ENCODE measurements around the gene ANKMY1. TPM values are rescaled to one million over a fixed set of nuclear protein-coding genes. Genes with fewer than 3 reads are reported as not detected.
A peak's percentile ranks its signal among the peaks of the same experiment; 100 is the strongest.

Gene ANKMY1
- total RNA-seq, 6 experiments from 2014 or later = 6.6 to 11.0 (median 9.0) TPM

DNA sequence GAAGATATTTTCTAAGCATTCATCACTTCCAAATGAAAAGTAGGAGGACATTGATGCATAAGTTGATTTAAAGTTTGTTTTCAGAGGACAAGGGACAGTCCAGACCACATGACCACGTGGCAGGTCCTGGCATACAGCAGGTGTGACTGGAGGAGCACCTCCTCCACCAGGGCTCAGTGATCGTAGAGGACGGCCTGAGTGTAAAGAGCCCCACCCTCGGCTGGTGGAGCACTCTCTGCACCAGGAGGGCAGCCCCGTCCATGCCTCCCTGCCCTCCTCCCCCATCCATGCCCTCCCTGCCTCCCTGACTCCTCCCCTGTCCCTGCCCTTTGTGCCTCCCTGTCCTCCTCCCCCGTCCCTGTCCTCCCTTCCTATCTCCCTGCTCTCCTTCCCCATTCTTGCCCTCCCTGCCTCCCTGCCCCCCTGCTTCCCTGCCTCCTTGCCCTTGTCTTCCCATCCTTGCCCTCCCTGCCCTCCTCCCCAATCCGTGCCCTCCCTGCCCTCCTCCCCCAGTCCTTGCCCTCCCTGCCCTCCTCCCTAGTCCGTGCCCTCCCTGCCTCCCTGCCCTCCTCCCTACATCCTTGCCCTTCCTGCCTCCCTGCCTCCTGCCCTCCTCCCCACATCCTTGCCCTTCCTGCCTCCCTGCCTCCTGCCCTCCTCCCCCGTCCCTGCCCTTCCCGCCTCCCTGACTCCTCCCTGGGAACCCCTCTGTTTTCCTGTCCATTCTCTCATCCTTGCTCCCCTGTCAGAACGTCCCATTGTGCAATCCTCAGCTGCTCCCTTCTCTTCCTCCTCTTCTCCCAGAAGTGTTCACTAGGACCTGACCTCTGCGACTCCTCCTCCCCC, 47.9 kb downstream of the ANKMY1 start:
- ATAC-seq = no peak
- no peak overlapping the region for H3K27ac ChIP-seq
- WGBS (ENCODE audit: insufficient coverage, low coverage, low lambda C conversion rate, missing lambda C conversion rate) = 70% methylated on average over 6 of the region's 12 CpGs
- H3K4me3 ChIP-seq = no peak overlapping the region
- TF ChIP-seq, protein P1, sequence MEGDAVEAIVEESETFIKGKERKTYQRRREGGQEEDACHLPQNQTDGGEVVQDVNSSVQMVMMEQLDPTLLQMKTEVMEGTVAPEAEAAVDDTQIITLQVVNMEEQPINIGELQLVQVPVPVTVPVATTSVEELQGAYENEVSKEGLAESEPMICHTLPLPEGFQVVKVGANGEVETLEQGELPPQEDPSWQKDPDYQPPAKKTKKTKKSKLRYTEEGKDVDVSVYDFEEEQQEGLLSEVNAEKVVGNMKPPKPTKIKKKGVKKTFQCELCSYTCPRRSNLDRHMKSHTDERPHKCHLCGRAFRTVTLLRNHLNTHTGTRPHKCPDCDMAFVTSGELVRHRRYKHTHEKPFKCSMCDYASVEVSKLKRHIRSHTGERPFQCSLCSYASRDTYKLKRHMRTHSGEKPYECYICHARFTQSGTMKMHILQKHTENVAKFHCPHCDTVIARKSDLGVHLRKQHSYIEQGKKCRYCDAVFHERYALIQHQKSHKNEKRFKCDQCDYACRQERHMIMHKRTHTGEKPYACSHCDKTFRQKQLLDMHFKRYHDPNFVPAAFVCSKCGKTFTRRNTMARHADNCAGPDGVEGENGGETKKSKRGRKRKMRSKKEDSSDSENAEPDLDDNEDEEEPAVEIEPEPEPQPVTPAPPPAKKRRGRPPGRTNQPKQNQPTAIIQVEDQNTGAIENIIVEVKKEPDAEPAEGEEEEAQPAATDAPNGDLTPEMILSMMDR (IDR thresholded peaks at IDR 0.05) = no peak
- TF ChIP-seq POLR2A (IDR thresholded peaks at IDR 0.05) = no peak
- intact Hi-C loops (cut with DNase I) = loop anchor here in 1 of 2 donors (10.0 kb wide), 1 partner anchor 315 kb away; the partner anchor contains the start of gene KIF1A
- no peaks in the 10 kb centered on the region for H3K27me3 ChIP-seq
- H3K9me3 ChIP-seq = no peaks in the 10 kb centered on the region
- peak in 1 of 3 donors; percentile 30 for DNase-seq
- no peaks in the 10 kb centered on the region for H3K36me3 ChIP-seq
- H3K4me1 ChIP-seq = no peaks in the 10 kb centered on the region

DNA sequence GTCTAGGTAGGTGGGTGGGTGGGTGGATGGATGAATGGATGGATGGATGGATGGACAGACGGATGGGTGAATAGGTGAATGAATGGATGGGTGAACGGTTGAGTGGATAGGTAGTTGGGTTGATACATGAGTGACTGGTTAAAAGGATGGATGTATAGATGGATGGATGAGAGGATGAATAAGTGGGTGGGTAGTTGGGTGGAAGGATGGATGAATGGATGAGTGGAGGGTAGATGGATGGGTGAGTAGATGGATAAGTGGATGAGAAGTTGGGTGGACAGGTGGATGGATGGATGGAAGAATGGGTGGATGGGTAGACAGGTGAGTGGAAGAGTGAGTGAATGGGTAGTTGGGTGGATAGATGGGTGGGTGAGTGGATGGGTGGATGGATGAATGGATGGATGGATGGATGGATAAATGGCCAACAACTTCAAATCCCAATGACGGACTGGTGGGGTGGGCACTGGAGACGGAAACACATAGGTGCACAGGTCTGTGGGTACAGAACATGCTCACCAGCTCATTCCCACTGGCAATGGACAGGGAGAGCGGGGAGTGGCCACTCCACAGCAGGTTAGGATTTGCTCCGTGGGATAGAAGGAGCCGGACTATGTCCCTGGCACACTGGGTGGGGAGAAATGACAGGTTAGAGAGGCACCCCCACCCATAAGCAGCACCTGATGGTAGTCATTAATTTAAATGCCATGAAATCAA, 48.8 kb downstream of the ANKMY1 start:
- 98% methylated on average over 7 of the region's 7 CpGs for whole genome bisulfite sequencing (ENCODE audit: insufficient coverage, low coverage, low lambda C conversion rate, missing lambda C conversion rate)
- H3K9me3 ChIP-seq = no peaks in the 10 kb centered on the region
- no peaks in the 10 kb centered on the region for H3K27me3 ChIP-seq
- TF ChIP-seq, protein P1 (IDR thresholded peaks at IDR 0.05) = no peak
- TF ChIP-seq POLR2A (IDR thresholded peaks at IDR 0.05) = no peak
- ATAC-seq (no peak), DNase-seq (peak in 1 of 3 donors; percentile 23)
- H3K27ac ChIP-seq = no peak overlapping the region
- intact Hi-C loops (cut with DNase I) = loop anchor here in 1 of 2 donors (10.0 kb wide), 1 partner anchor 316 kb away; the partner anchor contains the start of gene KIF1A
- H3K36me3 ChIP-seq = no peaks in the 10 kb centered on the region
- H3K4me3 ChIP-seq = no peak overlapping the region
- no peaks in the 10 kb centered on the region for H3K4me1 ChIP-seq

DNA sequence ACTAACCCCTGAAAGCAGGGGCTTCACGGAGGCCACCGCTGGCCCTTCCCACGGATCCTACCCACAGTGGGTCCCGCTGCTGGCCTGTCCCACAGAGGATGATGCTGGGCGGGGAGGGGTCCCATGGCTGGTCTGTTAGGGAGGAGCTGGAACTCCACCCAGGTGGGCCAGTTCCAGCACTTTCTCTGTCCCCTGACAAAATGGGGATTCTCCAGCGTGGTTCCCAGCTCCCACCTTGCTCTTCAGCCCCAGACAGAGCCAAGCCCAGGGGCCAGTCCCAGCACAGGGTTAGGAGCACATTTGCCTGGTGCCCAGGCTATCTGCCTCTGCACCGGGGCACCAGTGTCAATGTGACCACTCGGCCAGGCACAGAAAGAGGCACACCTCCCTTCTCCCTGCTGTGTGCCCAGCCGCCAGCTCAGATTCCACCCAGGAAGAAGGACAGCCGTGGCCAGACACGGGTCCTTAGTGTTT, 50.0 kb downstream of the ANKMY1 start:
- no peak for ATAC-seq
- H3K4me3 ChIP-seq = no peak overlapping the region
- 100% methylated on average over 1 of the region's 11 CpGs for WGBS (ENCODE audit: insufficient coverage, low coverage, low lambda C conversion rate, missing lambda C conversion rate)
- H3K4me1 ChIP-seq = no peaks in the 10 kb centered on the region
- H3K27ac ChIP-seq = no peak overlapping the region
- H3K36me3 ChIP-seq = no peaks in the 10 kb centered on the region
- intact Hi-C loops (cut with DNase I) = loop anchor here in 1 of 2 donors (10.0 kb wide), 1 partner anchor 317 kb away; the partner anchor contains the start of gene KIF1A
- TF ChIP-seq POLR2A (IDR thresholded peaks at IDR 0.05) = no peak
- TF ChIP-seq, protein P1 (IDR thresholded peaks at IDR 0.05) = no peak
- no peaks in the 10 kb centered on the region for H3K9me3 ChIP-seq
- no peaks in the 10 kb centered on the region for H3K27me3 ChIP-seq
- DNase-seq = peak in 1 of 3 donors; percentile 34

DNA sequence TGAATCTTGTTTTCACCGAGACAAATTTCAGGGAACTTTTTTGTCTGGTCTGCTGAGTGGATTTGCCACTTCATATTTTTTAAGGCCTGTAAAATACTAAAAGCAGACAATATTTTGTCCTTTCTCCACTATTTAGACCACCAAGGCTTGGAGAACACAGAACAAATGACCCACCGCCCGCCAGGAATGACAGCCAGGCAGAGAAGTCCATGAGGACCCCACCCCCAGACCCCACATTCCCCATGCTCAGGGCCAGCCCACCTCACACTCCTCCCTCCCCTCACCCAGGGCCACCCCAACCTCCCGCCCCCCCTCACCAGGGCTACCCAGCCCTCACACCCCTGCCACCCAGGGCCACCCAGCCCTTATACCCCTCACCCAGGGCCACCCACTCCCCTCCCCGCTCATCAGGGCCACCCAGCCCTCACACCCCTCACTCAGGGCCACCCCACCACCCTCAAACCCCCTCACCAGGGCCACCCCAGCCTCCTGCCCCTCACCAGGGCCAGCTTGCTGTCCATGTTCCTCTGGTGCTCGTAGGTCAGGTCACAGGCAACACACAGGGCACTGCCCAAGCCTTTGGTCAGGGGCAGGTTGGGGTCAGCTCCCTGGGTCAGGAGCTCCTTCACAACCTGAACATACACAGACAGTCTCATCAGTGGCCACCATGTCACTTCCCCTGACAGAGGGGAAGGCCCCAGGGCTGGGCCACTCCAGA, 50.6 kb downstream of the ANKMY1 start:
- WGBS (ENCODE audit: insufficient coverage, low coverage, low lambda C conversion rate, missing lambda C conversion rate) = 98% methylated on average over 4 of the region's 6 CpGs
- Histone ChIP-seq H3K27me3 (no peaks in the 10 kb centered on the region), H3K4me3 (no peak overlapping the region), H3K4me1 (no peaks in the 10 kb centered on the region), H3K27ac (no peak overlapping the region), H3K36me3 (no peaks in the 10 kb centered on the region), H3K9me3 (no peaks in the 10 kb centered on the region)
- DNase-seq (peak in 1 of 3 donors; percentile 32), ATAC-seq (no peak)
- intact Hi-C loops (cut with DNase I) = loop anchor here in 1 of 2 donors (10.0 kb wide), 1 partner anchor 318 kb away; the partner anchor contains the start of gene KIF1A
- TF ChIP-seq POLR2A (IDR thresholded peaks at IDR 0.05) = no peak
- TF ChIP-seq, protein P1 (IDR thresholded peaks at IDR 0.05) = no peak
